Measurements from ENCODE around the gene METTL25. TPM values are rescaled to one million over a fixed set of nuclear protein-coding genes. Genes with fewer than 3 reads are reported as not detected.

The METTL25 gene
- total RNA-seq, 2 experiments from 2014 or later = 8.0 to 12.5 TPM

GRCh38 chr12:82514880-82515279, 156.6 kb downstream of the METTL25 start:
- no peaks in the 10 kb centered on the region for H3K9me2 ChIP-seq (ENCODE audit: insufficient read depth, low read length)
- H3K9me3 ChIP-seq (ENCODE audit: low read length) = no peaks in the 10 kb centered on the region
- ChIA-PET POLR2A (no interaction called here), CTCF (ENCODE audit: unreplicated experiment) (no interaction called here)
- no peak overlapping the region for H3K4me3 ChIP-seq (ENCODE audit: low read depth, low read length, poor library complexity, severe bottlenecking)
- intact Hi-C loops (cut with micrococcal nuclease; ENCODE audit: unreplicated experiment) = no loop called here
- H3K4me1 ChIP-seq (ENCODE audit: insufficient read depth, low read length, poor library complexity, severe bottlenecking) = no peaks in the 10 kb centered on the region
- no TSS peak for BruUV-seq (replicated peaks)
- no peaks in the 10 kb centered on the region for H4K20me1 ChIP-seq (ENCODE audit: insufficient read depth, low read length)
- H3K27ac ChIP-seq (ENCODE audit: low read depth, low read length, poor library complexity, severe bottlenecking) = no peak overlapping the region
- no peaks in the 10 kb centered on the region for H3K36me3 ChIP-seq (ENCODE audit: insufficient read depth, low read length)
- no peak for DNase-seq (ENCODE audit: low spot score)
- no peak overlapping the region for H2AFZ ChIP-seq (ENCODE audit: low read length)
- no peak overlapping the region for H3K4me2 ChIP-seq (ENCODE audit: low read length)
- no peaks in the 10 kb centered on the region for H3K79me2 ChIP-seq (ENCODE audit: insufficient read depth, low read depth, low read length)
- no peak for TF ChIP-seq EZH2phosphoT487 (IDR thresholded peaks at IDR 0.05; ENCODE audit: borderline replicate concordance, low read depth, low read length)
- no peak for TF ChIP-seq CTCF (conservative IDR thresholded peaks at IDR 0.05; ENCODE audit: low read length)

GRCh38 chr12:82515652-82516051, 157.3 kb downstream of the METTL25 start:
- POLR2A ChIA-PET = interaction anchor here (1.4 kb wide), 1 partner anchor 10 kb away, joined by 3 read pairs; no protein-coding TSS in a partner anchor
- H3K4me1 ChIP-seq (ENCODE audit: insufficient read depth, low read length, poor library complexity, severe bottlenecking) = no peaks in the 10 kb centered on the region
- no peaks in the 10 kb centered on the region for H3K79me2 ChIP-seq (ENCODE audit: insufficient read depth, low read depth, low read length)
- TF ChIP-seq CTCF (conservative IDR thresholded peaks at IDR 0.05; ENCODE audit: low read length) = no peak
- TF ChIP-seq EZH2phosphoT487 (IDR thresholded peaks at IDR 0.05; ENCODE audit: borderline replicate concordance, low read depth, low read length) = no peak
- H3K27ac ChIP-seq (ENCODE audit: low read depth, low read length, poor library complexity, severe bottlenecking) = no peak overlapping the region
- no peaks in the 10 kb centered on the region for H3K9me2 ChIP-seq (ENCODE audit: insufficient read depth, low read length)
- no TSS peak for BruUV-seq (replicated peaks)
- CTCF ChIA-PET (ENCODE audit: unreplicated experiment) = no interaction called here
- H3K4me3 ChIP-seq (ENCODE audit: low read depth, low read length, poor library complexity, severe bottlenecking) = no peak overlapping the region
- H4K20me1 ChIP-seq (ENCODE audit: insufficient read depth, low read length) = no peaks in the 10 kb centered on the region
- H2AFZ ChIP-seq (ENCODE audit: low read length) = no peak overlapping the region
- H3K9me3 ChIP-seq (ENCODE audit: low read length) = no peaks in the 10 kb centered on the region
- intact Hi-C loops (cut with micrococcal nuclease; ENCODE audit: unreplicated experiment) = no loop called here
- H3K36me3 ChIP-seq (ENCODE audit: insufficient read depth, low read length) = no peaks in the 10 kb centered on the region
- no peak overlapping the region for H3K4me2 ChIP-seq (ENCODE audit: low read length)
- no peak for DNase-seq (ENCODE audit: low spot score)

GRCh38 chr12:82517027-82517426, 158.7 kb downstream of the METTL25 start:
- intact Hi-C loops (cut with micrococcal nuclease; ENCODE audit: unreplicated experiment) = no loop called here
- no peaks in the 10 kb centered on the region for H3K79me2 ChIP-seq (ENCODE audit: insufficient read depth, low read depth, low read length)
- no peaks in the 10 kb centered on the region for H3K4me1 ChIP-seq (ENCODE audit: insufficient read depth, low read length, poor library complexity, severe bottlenecking)
- H3K4me3 ChIP-seq (ENCODE audit: low read depth, low read length, poor library complexity, severe bottlenecking) = no peak overlapping the region
- no peak overlapping the region for H3K4me2 ChIP-seq (ENCODE audit: low read length)
- peak; percentile 24 for DNase-seq (ENCODE audit: low spot score)
- H3K9me2 ChIP-seq (ENCODE audit: insufficient read depth, low read length) = no peaks in the 10 kb centered on the region
- H4K20me1 ChIP-seq (ENCODE audit: insufficient read depth, low read length) = no peaks in the 10 kb centered on the region
- no peaks in the 10 kb centered on the region for H3K36me3 ChIP-seq (ENCODE audit: insufficient read depth, low read length)
- H3K27ac ChIP-seq (ENCODE audit: low read depth, low read length, poor library complexity, severe bottlenecking) = no peak overlapping the region
- POLR2A ChIA-PET = interaction anchor here (1.4 kb wide), 1 partner anchor 8 kb away, joined by 3 read pairs; no protein-coding TSS in a partner anchor
- no TSS peak for BruUV-seq (replicated peaks)
- CTCF ChIA-PET (ENCODE audit: unreplicated experiment) = no interaction called here
- H2AFZ ChIP-seq (ENCODE audit: low read length) = no peak overlapping the region
- no peak for TF ChIP-seq EZH2phosphoT487 (IDR thresholded peaks at IDR 0.05; ENCODE audit: borderline replicate concordance, low read depth, low read length)
- peak; percentile 74 for TF ChIP-seq CTCF (conservative IDR thresholded peaks at IDR 0.05; ENCODE audit: low read length)
- H3K9me3 ChIP-seq (ENCODE audit: low read length) = no peaks in the 10 kb centered on the region
